ENCODE results near the gene R3HDM4. TPM values are rescaled to one million over a fixed set of nuclear protein-coding genes. Genes with fewer than 3 reads are reported as not detected.

Gene R3HDM4
- total and polyA plus RNA-seq, 9 of the 15 experiments (the other 6 are each of a cell fraction or from before 2014, with no cell fraction given) = 3.2 to 154 (median 59.0) TPM

DNA sequence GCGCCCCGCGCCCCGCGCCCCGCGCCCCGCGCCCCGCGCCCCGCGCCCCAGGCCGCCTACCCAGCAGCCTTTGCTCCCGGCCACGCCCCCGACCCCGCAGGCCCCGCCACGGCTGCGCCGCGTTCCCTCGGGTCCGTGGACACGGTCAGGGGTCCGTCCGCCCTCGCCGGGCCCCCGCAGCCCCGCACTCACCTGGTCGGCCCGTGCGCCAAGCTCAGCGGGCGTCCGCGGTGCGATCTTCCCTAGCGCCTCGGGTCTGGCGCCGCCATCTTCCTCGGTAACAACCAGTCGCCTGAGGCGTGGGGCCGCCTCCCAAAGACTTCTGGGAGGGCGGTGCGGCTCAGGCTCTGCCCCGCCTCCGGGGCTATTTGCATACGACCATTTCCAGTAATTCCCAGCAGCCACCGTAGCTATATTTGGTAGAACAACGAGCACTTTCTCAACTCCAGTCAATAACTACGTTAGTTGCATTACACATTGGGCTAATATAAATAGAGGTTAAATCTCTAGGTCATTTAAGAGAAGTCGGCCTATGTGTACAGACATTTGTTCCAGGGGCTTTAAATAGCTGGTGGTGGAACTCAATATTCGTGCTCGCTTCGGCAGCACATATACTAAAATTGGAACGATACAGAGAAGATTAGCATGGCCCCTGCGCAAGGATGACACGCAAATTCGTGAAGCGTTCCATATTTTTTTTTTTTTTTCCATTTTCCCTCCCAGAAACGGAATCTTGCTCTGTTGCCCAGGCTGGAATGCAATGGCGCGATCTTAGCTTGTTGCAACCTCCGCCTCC is 19.9 kb downstream of the R3HDM4 start, which contains the start of the genes MED16 and RNU6-9 (continued):
- TF ChIP-seq SRSF7 (optimal IDR thresholded peaks at IDR 0.05; ENCODE audit: low read depth, low read length) = no peak
- no peak for TF ChIP-seq GTF2E2 (tag; IDR thresholded peaks at IDR 0.05)
- peak; percentile 25; the same call in 1 of the 2 replicates for TF ChIP-seq MAFF (IDR thresholded peaks at IDR 0.05; ENCODE audit: low read length)
- TF ChIP-seq DNMT1 (IDR thresholded peaks at IDR 0.05) = no peak
- TF ChIP-seq ZNF212 (CRISPR knock-in tag; IDR thresholded peaks at IDR 0.05) = no peak
- peak; percentile 88 for TF ChIP-seq ZNF121 (CRISPR knock-in tag; conservative IDR thresholded peaks at IDR 0.05)
- TF ChIP-seq ZNF384 (IDR thresholded peaks at IDR 0.05; ENCODE audit: low read depth, low read length) = peak; percentile 55; the same call in 1 of the 2 replicates
- no peak for TF ChIP-seq ZFP36 (IDR thresholded peaks at IDR 0.05; ENCODE audit: low read depth, low read length, partially characterized antibody)
- TF ChIP-seq, protein P1, sequence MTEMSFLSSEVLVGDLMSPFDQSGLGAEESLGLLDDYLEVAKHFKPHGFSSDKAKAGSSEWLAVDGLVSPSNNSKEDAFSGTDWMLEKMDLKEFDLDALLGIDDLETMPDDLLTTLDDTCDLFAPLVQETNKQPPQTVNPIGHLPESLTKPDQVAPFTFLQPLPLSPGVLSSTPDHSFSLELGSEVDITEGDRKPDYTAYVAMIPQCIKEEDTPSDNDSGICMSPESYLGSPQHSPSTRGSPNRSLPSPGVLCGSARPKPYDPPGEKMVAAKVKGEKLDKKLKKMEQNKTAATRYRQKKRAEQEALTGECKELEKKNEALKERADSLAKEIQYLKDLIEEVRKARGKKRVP (CRISPR knock-in tag; IDR thresholded peaks at IDR 0.05) = no peak
- TF ChIP-seq MEIS2 (IDR thresholded peaks at IDR 0.05; ENCODE audit: partially characterized antibody) = no peak
- TF ChIP-seq, protein P2, sequence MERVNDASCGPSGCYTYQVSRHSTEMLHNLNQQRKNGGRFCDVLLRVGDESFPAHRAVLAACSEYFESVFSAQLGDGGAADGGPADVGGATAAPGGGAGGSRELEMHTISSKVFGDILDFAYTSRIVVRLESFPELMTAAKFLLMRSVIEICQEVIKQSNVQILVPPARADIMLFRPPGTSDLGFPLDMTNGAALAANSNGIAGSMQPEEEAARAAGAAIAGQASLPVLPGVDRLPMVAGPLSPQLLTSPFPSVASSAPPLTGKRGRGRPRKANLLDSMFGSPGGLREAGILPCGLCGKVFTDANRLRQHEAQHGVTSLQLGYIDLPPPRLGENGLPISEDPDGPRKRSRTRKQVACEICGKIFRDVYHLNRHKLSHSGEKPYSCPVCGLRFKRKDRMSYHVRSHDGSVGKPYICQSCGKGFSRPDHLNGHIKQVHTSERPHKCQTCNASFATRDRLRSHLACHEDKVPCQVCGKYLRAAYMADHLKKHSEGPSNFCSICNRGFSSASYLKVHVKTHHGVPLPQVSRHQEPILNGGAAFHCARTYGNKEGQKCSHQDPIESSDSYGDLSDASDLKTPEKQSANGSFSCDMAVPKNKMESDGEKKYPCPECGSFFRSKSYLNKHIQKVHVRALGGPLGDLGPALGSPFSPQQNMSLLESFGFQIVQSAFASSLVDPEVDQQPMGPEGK (CRISPR knock-in tag; IDR thresholded peaks at IDR 0.05; ENCODE audit: borderline replicate concordance) = no peak
- no peak for TF ChIP-seq CBFA2T3 (IDR thresholded peaks at IDR 0.05)
- peak; percentile 61 for TF ChIP-seq KDM5B (IDR thresholded peaks at IDR 0.05; ENCODE audit: insufficient replicate concordance, low read depth, low read length)
- TF ChIP-seq, protein P3, sequence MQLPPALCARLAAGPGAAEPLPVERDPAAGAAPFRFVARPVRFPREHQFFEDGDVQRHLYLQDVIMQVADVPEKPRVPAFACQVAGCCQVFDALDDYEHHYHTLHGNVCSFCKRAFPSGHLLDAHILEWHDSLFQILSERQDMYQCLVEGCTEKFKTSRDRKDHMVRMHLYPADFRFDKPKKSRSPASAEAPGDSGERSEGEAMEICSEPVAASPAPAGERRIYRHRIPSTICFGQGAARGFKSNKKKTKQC (CRISPR knock-in tag; IDR thresholded peaks at IDR 0.05) = peak; percentile 55; the same call in 1 of the 2 replicates
- TF ChIP-seq ZNF23 (CRISPR knock-in tag; IDR thresholded peaks at IDR 0.05) = no peak
- TF ChIP-seq BRCA1 (IDR thresholded peaks at IDR 0.05) = no peak
- TF ChIP-seq BRCA1 (CRISPR knock-in tag; IDR thresholded peaks at IDR 0.05) = no peak
- TF ChIP-seq, protein P4, sequence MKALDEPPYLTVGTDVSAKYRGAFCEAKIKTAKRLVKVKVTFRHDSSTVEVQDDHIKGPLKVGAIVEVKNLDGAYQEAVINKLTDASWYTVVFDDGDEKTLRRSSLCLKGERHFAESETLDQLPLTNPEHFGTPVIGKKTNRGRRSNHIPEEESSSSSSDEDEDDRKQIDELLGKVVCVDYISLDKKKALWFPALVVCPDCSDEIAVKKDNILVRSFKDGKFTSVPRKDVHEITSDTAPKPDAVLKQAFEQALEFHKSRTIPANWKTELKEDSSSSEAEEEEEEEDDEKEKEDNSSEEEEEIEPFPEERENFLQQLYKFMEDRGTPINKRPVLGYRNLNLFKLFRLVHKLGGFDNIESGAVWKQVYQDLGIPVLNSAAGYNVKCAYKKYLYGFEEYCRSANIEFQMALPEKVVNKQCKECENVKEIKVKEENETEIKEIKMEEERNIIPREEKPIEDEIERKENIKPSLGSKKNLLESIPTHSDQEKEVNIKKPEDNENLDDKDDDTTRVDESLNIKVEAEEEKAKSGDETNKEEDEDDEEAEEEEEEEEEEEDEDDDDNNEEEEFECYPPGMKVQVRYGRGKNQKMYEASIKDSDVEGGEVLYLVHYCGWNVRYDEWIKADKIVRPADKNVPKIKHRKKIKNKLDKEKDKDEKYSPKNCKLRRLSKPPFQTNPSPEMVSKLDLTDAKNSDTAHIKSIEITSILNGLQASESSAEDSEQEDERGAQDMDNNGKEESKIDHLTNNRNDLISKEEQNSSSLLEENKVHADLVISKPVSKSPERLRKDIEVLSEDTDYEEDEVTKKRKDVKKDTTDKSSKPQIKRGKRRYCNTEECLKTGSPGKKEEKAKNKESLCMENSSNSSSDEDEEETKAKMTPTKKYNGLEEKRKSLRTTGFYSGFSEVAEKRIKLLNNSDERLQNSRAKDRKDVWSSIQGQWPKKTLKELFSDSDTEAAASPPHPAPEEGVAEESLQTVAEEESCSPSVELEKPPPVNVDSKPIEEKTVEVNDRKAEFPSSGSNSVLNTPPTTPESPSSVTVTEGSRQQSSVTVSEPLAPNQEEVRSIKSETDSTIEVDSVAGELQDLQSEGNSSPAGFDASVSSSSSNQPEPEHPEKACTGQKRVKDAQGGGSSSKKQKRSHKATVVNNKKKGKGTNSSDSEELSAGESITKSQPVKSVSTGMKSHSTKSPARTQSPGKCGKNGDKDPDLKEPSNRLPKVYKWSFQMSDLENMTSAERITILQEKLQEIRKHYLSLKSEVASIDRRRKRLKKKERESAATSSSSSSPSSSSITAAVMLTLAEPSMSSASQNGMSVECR (CRISPR knock-in tag; IDR thresholded peaks at IDR 0.05) = peak; percentile 81

All from K562 (cell line).